Coronary artery (tissue), 2 donors: ENCODE measurements around the gene PAM16.

Experiments used
- DNase-seq: peaks from one replicate; pipeline ENCODE4 v3.0.0-alpha.2; 2017; ENCODE audit warnings: low spot score
- H3K27ac ChIP-seq, 2 donors: fragments of 200-600 bp; sonication (generic); one replicate each; pipeline ENCODE4 v1.5.1; 2016 to 2019
- H3K4me3 ChIP-seq: fragments of 200-600 bp; sonication (generic); 2 replicates; pipeline ENCODE4 v1.5.1; 2016; ENCODE audit warnings: mild to moderate bottlenecking, moderate library complexity
- TF ChIP-seq, protein P1 (sequence below): fragments of 200-600 bp; sonication (generic); IDR thresholded peaks from one replicate; pipeline ENCODE4 v1.5.1; 2019; ENCODE audit warnings: antibody characterized with exemption

PAM16 gene

DNA sequence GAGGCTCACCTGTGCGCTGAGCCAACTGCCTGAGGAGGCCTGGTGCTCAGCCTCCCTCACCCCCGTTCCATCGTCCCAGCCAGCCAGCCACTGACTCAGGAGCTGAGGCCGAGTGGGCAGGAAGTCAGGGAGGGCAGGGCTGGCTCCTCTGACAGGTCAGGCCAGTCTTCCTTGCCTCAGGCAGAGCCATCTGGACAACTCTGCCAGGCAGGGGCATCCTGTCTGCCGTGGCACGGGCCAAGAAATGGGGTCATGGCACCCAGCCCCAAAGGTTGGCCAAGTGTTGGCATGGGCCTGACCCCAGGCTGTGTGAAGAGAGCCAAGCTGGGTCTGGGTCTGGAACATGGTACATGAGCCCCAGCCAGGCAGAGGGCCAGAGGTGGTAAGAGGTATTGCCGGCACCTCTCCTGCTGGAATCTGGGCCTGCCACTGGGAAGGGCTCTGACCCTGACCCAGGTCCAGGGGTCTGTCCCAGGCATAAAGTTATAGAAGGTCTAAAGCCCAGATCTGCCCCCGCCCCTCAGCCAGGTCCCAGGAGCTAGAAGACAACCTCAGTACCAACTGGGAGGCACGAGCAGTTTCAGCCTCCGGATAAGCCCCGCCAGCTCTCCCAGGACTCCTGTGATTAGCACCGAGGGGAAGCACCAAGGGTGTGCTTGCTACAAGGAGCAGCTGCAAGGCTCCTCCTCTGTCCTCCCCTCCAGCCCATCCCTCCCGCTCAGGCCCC lies 18.0 kb upstream of the PAM16 start:
- Histone ChIP-seq H3K4me3 (no peak overlapping the region), H3K27ac (peak overlapping the region; percentile 93 to 98)
- TF ChIP-seq, protein P1, sequence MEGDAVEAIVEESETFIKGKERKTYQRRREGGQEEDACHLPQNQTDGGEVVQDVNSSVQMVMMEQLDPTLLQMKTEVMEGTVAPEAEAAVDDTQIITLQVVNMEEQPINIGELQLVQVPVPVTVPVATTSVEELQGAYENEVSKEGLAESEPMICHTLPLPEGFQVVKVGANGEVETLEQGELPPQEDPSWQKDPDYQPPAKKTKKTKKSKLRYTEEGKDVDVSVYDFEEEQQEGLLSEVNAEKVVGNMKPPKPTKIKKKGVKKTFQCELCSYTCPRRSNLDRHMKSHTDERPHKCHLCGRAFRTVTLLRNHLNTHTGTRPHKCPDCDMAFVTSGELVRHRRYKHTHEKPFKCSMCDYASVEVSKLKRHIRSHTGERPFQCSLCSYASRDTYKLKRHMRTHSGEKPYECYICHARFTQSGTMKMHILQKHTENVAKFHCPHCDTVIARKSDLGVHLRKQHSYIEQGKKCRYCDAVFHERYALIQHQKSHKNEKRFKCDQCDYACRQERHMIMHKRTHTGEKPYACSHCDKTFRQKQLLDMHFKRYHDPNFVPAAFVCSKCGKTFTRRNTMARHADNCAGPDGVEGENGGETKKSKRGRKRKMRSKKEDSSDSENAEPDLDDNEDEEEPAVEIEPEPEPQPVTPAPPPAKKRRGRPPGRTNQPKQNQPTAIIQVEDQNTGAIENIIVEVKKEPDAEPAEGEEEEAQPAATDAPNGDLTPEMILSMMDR, result no peak
- no peak for DNase-seq

DNA sequence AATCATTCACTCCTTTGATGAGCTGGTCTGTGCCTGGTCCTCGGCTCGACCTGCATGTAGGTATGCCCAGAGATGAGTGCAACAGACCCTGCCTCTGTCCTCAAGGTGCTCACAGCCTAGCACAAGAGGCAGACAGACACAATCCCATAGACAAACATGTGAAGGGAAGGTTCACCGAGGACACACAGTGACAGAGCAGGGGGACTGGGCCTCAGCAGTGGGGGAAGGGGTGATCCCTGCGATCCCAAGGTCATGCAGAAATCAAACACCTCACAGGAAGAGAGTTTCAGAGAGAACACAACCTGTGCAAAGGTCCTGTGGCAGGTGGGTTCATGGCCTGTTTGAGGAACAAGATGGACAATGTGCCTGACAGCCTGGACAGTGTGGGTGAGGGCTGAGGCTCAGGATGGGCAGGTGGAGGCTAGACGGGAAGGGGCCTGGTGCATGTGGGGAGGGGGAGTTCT lies 16.3 kb upstream of the PAM16 start:
- TF ChIP-seq, protein P1, result no peak
- Histone ChIP-seq H3K27ac (peak overlapping the region in 1 of 2 donors; percentile 44), H3K4me3 (no peak overlapping the region)
- DNase-seq, result no peak

DNA sequence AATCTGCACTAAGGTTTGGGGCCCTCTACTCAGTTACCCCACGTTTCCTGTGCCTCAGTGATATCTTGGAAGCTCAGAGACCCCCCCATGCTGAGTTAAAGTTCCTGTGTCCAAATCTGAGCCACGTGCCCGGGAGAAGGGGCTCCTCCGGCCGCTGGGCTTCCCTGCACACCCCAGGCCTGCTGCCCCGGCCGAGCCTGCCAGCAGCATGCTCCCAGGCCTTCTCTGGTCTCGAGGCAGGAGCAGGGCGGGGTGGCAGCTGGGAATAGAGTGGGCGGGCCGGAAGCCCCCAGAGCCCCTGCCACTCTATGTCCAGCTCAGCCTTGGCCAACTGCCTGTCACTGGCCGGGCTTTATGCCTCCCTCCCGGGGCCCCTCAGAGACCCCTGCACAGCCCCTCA lies 14.9 kb upstream of the PAM16 start:
- TF ChIP-seq, protein P1, result no peak
- H3K27ac ChIP-seq, result no peak overlapping the region
- no peak for DNase-seq
- no peak overlapping the region for H3K4me3 ChIP-seq

DNA sequence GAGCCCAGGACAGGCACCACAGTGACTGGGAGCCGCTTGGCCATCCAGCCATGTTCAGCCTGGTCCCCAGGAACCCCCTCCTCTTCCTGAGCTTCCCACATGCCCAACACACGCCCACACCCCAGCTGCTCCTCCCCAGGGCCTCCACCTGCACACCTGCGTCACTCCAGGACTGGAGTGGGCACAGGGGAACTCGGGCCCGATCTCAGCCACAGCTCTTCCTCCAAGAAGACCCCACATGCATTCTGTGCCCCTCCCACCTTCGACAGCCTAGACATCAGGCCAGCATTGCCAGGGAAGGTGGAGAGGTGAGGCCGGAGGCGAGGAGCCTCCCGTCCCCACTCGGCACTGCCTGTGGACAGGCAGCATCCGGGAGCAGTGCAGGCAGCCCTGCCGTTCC lies 14.5 kb upstream of the PAM16 start:
- DNase-seq, result no peak
- Histone ChIP-seq H3K27ac (no peak overlapping the region), H3K4me3 (no peak overlapping the region)
- TF ChIP-seq, protein P1, result no peak

DNA sequence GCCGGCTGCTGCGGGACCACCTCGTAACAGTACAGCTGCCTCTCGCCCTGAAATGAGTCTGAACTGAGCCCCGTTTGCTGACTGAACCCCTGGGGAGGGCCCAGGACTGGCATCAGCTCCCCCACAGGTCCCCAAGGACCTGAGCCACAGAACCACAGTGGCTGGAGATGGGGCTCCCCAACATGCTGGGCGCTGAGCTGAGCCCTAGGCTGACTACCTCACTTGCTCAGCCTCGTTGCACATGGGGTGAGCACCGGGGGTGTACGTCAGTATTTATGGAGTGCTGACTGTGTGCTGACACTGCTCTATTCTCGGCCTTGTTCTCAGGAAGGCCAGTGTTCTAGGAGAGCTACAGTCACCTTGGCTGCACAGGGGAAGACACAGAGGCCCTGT lies 13.9 kb upstream of the PAM16 start:
- no peak overlapping the region for H3K27ac ChIP-seq
- no peak overlapping the region for H3K4me3 ChIP-seq
- DNase-seq, result no peak
- TF ChIP-seq, protein P1, result no peak

DNA sequence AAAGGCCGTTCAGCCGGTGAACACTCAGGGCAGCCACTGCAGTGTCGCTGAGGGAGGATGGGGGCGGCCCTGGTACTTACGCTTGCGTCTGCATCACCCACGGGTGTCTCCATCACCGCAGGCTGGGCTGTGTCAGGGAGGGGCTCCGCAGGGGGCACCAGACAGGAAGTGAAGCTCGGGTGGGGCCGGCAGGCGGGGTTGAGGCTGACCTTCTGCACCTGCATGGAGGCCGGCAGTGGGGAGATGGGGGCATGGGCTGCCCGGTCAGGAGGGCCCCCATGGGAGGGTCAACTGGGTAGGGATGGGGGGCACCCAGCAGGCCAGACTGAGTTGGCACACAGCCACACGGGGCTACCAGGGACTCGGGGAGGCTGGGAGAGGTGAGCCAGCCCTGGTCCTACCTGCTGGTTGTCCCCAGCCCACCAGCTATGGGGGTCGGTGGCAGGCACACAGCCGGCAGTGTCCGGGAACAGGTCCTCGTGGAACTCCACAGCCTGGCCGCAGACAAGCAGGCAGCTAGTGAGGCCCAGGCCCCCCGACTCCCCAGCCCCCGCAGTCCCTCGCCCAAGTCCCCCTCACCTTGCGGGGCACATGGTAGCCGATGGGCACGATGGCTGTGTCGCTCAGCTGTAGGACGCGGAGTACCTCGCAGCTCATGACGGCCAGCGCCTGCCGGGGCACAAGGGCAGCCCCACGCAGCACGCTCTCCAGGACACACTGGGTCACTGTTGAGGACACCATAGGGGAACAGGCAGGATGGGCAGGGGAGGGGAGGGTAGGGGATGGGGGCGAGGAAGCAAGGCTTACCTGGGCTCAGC lies 13.3 kb upstream of the PAM16 start:
- H3K27ac ChIP-seq, result no peak overlapping the region
- TF ChIP-seq, protein P1, result no peak
- no peak for DNase-seq

More for the DNA sequence above, 13.3 kb upstream of the PAM16 start:
- H3K4me3 ChIP-seq, result no peak overlapping the region
